ENCODE data around the gene TMOD2. TPM values are rescaled to one million over a fixed set of nuclear protein-coding genes. Genes with fewer than 3 reads are reported as not detected.

Gene TMOD2
- total RNA-seq, 4 donors from 2014 or later = 1.8 to 6.8 (median 5.3) TPM

DNA sequence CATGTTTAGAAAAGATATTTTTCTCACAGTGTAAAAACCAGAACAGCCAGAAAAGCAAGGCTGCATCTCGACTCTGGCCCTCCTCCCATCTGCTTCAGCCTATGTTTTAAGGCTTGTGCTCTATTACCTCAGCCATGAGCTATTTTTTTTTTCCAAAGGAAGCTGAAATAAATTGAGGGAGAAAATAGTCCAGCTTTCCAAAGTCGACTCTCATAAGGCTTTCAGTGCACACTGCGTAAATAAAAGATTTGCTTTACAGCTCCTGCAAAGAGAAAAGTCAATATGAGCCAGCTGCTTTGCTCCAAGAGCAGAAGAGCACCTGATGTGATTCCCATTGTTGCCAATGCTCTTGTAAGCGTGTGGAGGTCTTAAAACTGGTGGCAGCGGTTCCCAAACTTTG is 43.4 kb upstream of the TMOD2 start:
- WGBS, 2 donors (ENCODE audit: low coverage in 1 of 2) = 27 to 38% methylated on average over 5 of the region's 5 CpGs
- no peak for DNase-seq
- Histone ChIP-seq H3K9me3 (no peaks in the 10 kb centered on the region), H3K36me3 (no peaks in the 10 kb centered on the region), H3K27me3 (no peaks in the 10 kb centered on the region), H3K27ac (peak overlapping the region; percentile 51 to 72 (median 59)), H3K4me3 (peak overlapping the region in 2 of 4 donors; percentile 16 to 28), H3K4me1 (peaks cover 0 to 32% (median 5%) of the 10 kb centered on the region in 4 donors)
- intact Hi-C loops (cut with DNase I; ENCODE audit: low total_unique reads) (no loop called here), in situ Hi-C loops (cut with MboI; ENCODE audit: low pct_ligation_motif_present in 1 of 4, low pct_unique_long_range_greater_than_20kb in 1 of 4, low sequenced_read_pairs in 3 of 4) (no loop called here)
- TF ChIP-seq POLR2AphosphoS5 (IDR thresholded peaks at IDR 0.05) (no peak), EP300 (IDR thresholded peaks at IDR 0.05; ENCODE audit: low read depth) (no peak), POLR2A (IDR thresholded peaks at IDR 0.05) (no peak), CTCF (IDR thresholded peaks at IDR 0.05) (no peak)

GRCh38 chr15:51709031-51709430 is 42.4 kb upstream of the TMOD2 start:
- Histone ChIP-seq H3K4me3 (peak overlapping the region in 2 of 4 donors; percentile 16 to 28), H3K36me3 (no peaks in the 10 kb centered on the region), H3K27ac (peak overlapping the region; percentile 51 to 72 (median 59)), H3K4me1 (peaks cover 0 to 32% (median 5%) of the 10 kb centered on the region in 4 donors), H3K27me3 (no peaks in the 10 kb centered on the region), H3K9me3 (no peaks in the 10 kb centered on the region)
- in situ Hi-C loops (cut with MboI; ENCODE audit: low pct_ligation_motif_present in 1 of 4, low pct_unique_long_range_greater_than_20kb in 1 of 4, low sequenced_read_pairs in 3 of 4) = no loop called here
- TF ChIP-seq CTCF (IDR thresholded peaks at IDR 0.05) (no peak), POLR2A (IDR thresholded peaks at IDR 0.05) (no peak), EP300 (IDR thresholded peaks at IDR 0.05; ENCODE audit: low read depth) (no peak), POLR2AphosphoS5 (IDR thresholded peaks at IDR 0.05) (no peak)
- intact Hi-C loops (cut with DNase I; ENCODE audit: low total_unique reads) = no loop called here
- no peak for DNase-seq
- 64 to 93% methylated on average over 3 to 5 of the region's 5 CpGs for WGBS, 2 donors (ENCODE audit: low coverage in 1 of 2)

- in situ Hi-C loops (cut with MboI; ENCODE audit: low pct_ligation_motif_present in 1 of 4, low pct_unique_long_range_greater_than_20kb in 1 of 4, low sequenced_read_pairs in 3 of 4) = no loop called here
- Histone ChIP-seq H3K9me3 (no peaks in the 10 kb centered on the region), H3K27ac (no peak overlapping the region), H3K27me3 (no peaks in the 10 kb centered on the region), H3K36me3 (no peaks in the 10 kb centered on the region), H3K4me1 (peaks cover 0 to 3% (median 0%) of the 10 kb centered on the region in 4 donors), H3K4me3 (no peak overlapping the region)
- WGBS, 2 donors (ENCODE audit: low coverage in 1 of 2) = 80 to 91% methylated on average over 1 of the region's 1 CpG
- intact Hi-C loops (cut with DNase I; ENCODE audit: low total_unique reads) = no loop called here
- DNase-seq = no peak
- TF ChIP-seq EP300 (IDR thresholded peaks at IDR 0.05; ENCODE audit: low read depth) (no peak), POLR2A (IDR thresholded peaks at IDR 0.05) (no peak), POLR2AphosphoS5 (IDR thresholded peaks at IDR 0.05) (no peak), CTCF (IDR thresholded peaks at IDR 0.05) (no peak)
These were observed 37.2 kb upstream of the TMOD2 start for GRCh38 chr15:51714162-51714561.

DNA sequence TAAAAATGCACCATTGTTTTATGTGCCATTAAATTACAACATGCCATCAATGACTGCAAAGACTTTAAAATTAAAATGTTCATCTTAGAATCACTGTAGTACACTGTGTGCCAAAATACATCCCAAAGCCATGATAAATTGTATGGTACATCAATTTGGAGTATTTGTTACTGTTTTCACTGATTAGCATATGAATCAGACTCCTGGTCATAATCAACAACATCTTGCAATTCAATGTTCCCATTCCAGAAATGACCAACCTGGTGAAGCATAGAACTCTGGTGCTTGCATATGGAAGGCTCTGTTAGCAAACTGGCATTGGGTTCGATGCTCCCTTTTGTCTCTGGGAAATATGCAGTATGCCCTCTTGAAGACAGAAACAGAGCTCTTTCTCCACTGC is 36.5 kb upstream of the TMOD2 start:
- intact Hi-C loops (cut with DNase I; ENCODE audit: low total_unique reads) (no loop called here), in situ Hi-C loops (cut with MboI; ENCODE audit: low pct_ligation_motif_present in 1 of 4, low pct_unique_long_range_greater_than_20kb in 1 of 4, low sequenced_read_pairs in 3 of 4) (no loop called here)
- Histone ChIP-seq H3K27me3 (no peaks in the 10 kb centered on the region), H3K4me1 (peaks cover 0 to 3% (median 0%) of the 10 kb centered on the region in 4 donors), H3K27ac (no peak overlapping the region), H3K36me3 (no peaks in the 10 kb centered on the region), H3K4me3 (no peak overlapping the region), H3K9me3 (no peaks in the 10 kb centered on the region)
- no peak for DNase-seq
- no peak for TF ChIP-seq EP300 (IDR thresholded peaks at IDR 0.05; ENCODE audit: low read depth)
- TF ChIP-seq POLR2AphosphoS5 (IDR thresholded peaks at IDR 0.05) = no peak
- no peak for TF ChIP-seq CTCF (IDR thresholded peaks at IDR 0.05)
- TF ChIP-seq POLR2A (IDR thresholded peaks at IDR 0.05) = no peak
- 76% methylated on average over 1 of the region's 1 CpG; no CpG with 5 or more reads in 1 of the 2 donors for WGBS, 2 donors (ENCODE audit: low coverage in 1 of 2)

Measured in transverse colon (tissue), 4 donors.